ENCODE data around the gene RAB40AL. TPM values are rescaled to one million over a fixed set of nuclear protein-coding genes. Genes with fewer than 3 reads are reported as not detected.
A peak's percentile ranks its signal among the peaks of the same experiment; 100 is the strongest.

The RAB40AL gene
- total and polyA plus RNA-seq, 2 of the 4 experiments (the other 2 are of a cell fraction): 0.34 to 0.36 TPM

DNA sequence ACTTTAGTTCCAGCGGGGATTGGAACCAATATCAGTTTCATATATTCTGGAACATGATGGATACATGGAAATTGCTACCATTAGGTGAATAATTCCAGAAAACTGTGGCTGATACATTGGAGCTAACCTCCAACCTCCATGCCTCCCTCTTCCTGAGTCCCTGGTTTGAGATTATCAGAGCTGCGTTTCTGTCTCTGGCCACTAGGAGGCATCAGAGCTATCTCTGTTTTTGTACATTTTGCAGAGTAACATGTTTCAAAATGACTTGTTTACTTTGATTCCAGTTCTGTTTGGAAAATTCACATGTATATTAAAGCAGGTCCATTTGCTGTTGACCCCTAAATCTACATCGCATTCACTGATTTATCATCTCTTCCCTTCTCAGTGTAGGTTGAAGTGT, 2.4 kb upstream of the RAB40AL start:
- Histone ChIP-seq H3K4ac (ENCODE audit: low read depth, low read length) (no peak overlapping the region), H4K20me1 (ENCODE audit: insufficient read depth, low read length) (no peaks in the 10 kb centered on the region), H4K8ac (ENCODE audit: low read depth in 2 of 2, low read length in 2 of 2) (no peak overlapping the region), H3K4me1 (ENCODE audit: control insufficient read depth, insufficient read depth, low read length) (no peaks in the 10 kb centered on the region), H3K23ac (ENCODE audit: low read depth, low read length) (no peak overlapping the region), H4K5ac (ENCODE audit: low read depth, low read length) (no peak overlapping the region), H3K27ac (ENCODE audit: insufficient read depth, low read length) (no peak overlapping the region), H3K9ac (ENCODE audit: low read depth, low read length) (no peak overlapping the region), H2BK5ac (ENCODE audit: low read depth, low read length, poor library complexity, severe bottlenecking) (no peak overlapping the region), H3K9me3 (ENCODE audit: control insufficient read depth, insufficient read depth, low read length) (no peaks in the 10 kb centered on the region), H3K56ac (ENCODE audit: extremely low read depth, insufficient read depth, low read length) (no peak overlapping the region), H2BK15ac (ENCODE audit: low read depth, low read length) (no peak overlapping the region), H3K36me3 (ENCODE audit: control insufficient read depth, insufficient read depth, low read length) (no peaks in the 10 kb centered on the region), H2AFZ (replicated peaks; ENCODE audit: low read length, poor library complexity) (no peak overlapping the region), H2AK5ac (ENCODE audit: low read depth, low read length) (no peak overlapping the region), H3K4me2 (ENCODE audit: low read depth, low read length) (no peak overlapping the region), H4K91ac (ENCODE audit: insufficient read depth, low read depth, low read length) (no peak overlapping the region), H3K27me3 (ENCODE audit: control insufficient read depth, insufficient read depth, low read length) (no peaks in the 10 kb centered on the region), H2BK120ac (ENCODE audit: low read depth, low read length) (no peak overlapping the region), H2AK9ac (replicated peaks; ENCODE audit: low read depth, low read length, poor library complexity) (no peak overlapping the region), H2BK20ac (ENCODE audit: low read depth, low read length) (no peak overlapping the region), H3K9me1 (ENCODE audit: insufficient read depth, low read length) (no peaks in the 10 kb centered on the region), H3K79me1 (ENCODE audit: low read depth in 1 of 2, low read length in 2 of 2) (no peaks in the 10 kb centered on the region), H3K18ac (ENCODE audit: low read depth, low read length) (no peak overlapping the region), H3K14ac (replicated peaks; ENCODE audit: low read depth, low read length) (no peak overlapping the region), H3K4me3 (ENCODE audit: insufficient read depth, low read depth, low read length) (no peak overlapping the region)
- DNase-seq (peak; percentile 4), ATAC-seq (ENCODE audit: low read depth) (peak; percentile 49; the same call in 1 of the 2 replicates)
- WGBS, 2 experiments (ENCODE audit: extremely low coverage in 2 of 2, insufficient read length in 1 of 2): no CpG with 5 or more reads among the region's 3 CpGs
- in situ Hi-C loops (cut with MboI; ENCODE audit: low sequenced_read_pairs) (no loop called here), dilution Hi-C loops (cut with HindIII; ENCODE audit: low sequenced_read_pairs, unreplicated experiment) (no loop called here), intact Hi-C loops (cut with micrococcal nuclease) (no loop called here)
- ChIA-PET POLR2A (ENCODE audit: unreplicated experiment) (no interaction called here), CTCF (interaction anchor here (0.8 to 2.1 kb wide), 4 partner anchors 8 to 34 kb away, joined by 3 to 12 read pairs (median 5); no protein-coding TSS in a partner anchor)
- BruUV-seq (replicated peaks): no TSS peak
- peak; percentile 16; the same call in 1 of the 2 replicates for TF ChIP-seq RAD21 (IDR thresholded peaks at IDR 0.05; ENCODE audit: low read length)
- no peak for TF ChIP-seq RCOR1 (IDR thresholded peaks at IDR 0.05; ENCODE audit: insufficient replicate concordance, low read length)
- TF ChIP-seq CEBPB (IDR thresholded peaks at IDR 0.05; ENCODE audit: low read depth, low read length): no peak
- TF ChIP-seq, protein P1, sequence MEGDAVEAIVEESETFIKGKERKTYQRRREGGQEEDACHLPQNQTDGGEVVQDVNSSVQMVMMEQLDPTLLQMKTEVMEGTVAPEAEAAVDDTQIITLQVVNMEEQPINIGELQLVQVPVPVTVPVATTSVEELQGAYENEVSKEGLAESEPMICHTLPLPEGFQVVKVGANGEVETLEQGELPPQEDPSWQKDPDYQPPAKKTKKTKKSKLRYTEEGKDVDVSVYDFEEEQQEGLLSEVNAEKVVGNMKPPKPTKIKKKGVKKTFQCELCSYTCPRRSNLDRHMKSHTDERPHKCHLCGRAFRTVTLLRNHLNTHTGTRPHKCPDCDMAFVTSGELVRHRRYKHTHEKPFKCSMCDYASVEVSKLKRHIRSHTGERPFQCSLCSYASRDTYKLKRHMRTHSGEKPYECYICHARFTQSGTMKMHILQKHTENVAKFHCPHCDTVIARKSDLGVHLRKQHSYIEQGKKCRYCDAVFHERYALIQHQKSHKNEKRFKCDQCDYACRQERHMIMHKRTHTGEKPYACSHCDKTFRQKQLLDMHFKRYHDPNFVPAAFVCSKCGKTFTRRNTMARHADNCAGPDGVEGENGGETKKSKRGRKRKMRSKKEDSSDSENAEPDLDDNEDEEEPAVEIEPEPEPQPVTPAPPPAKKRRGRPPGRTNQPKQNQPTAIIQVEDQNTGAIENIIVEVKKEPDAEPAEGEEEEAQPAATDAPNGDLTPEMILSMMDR (conservative IDR thresholded peaks at IDR 0.05; ENCODE audit: low read depth, low read length): peak; percentile 45
- TF ChIP-seq ELK1 (IDR thresholded peaks at IDR 0.05; ENCODE audit: borderline replicate concordance, low read depth, low read length): no peak
- TF ChIP-seq SMC3 (IDR thresholded peaks at IDR 0.05; ENCODE audit: low read depth, low read length): no peak
- no peak for TF ChIP-seq CHD1 (IDR thresholded peaks at IDR 0.05; ENCODE audit: low read depth, low read length)
- TF ChIP-seq MXI1 (IDR thresholded peaks at IDR 0.05; ENCODE audit: borderline replicate concordance, low read depth, low read length): no peak
- no peak for TF ChIP-seq MAZ (IDR thresholded peaks at IDR 0.05; ENCODE audit: borderline replicate concordance, low read depth, low read length)

Measured in IMR-90 (cell line).